ENCODE results near the gene PLCB4.

The PLCB4 gene

GRCh38 chr20:9163995-9164394, 95.1 kb downstream of the PLCB4 start:
- FAIRE-seq (no peak), DNase-seq (ENCODE audit: insufficient read length) (no peak)
- no peak for TF ChIP-seq TAF1 (IDR thresholded peaks at IDR 0.05; ENCODE audit: borderline replicate concordance, low read depth, low read length)

DNA sequence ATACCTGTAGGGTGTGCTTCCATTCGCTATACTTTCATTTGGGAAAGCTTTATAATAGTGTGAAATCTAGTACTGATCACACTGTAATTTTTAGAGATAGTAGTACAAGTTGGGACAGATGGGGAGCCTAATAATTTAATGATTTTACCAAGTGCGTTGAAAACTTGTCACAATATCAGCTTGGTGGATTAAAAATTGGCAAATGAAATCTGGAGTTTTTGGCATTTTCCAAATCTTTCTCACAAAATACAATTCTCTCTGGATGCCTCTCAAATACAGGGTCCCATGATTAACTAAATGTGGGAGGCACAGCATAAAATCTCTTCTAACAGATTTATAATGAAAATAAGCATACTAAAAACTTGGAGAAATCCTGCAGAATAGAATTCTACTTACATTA, 96.4 kb downstream of the PLCB4 start:
- TF ChIP-seq POLR2A (IDR thresholded peaks at IDR 0.05; ENCODE audit: low read depth, low read length) (no peak), POLR2AphosphoS5 (IDR thresholded peaks at IDR 0.05; ENCODE audit: low read depth, low read length) (no peak), TAF1 (IDR thresholded peaks at IDR 0.05; ENCODE audit: borderline replicate concordance, low read depth, low read length) (no peak)
- no peak for FAIRE-seq

DNA sequence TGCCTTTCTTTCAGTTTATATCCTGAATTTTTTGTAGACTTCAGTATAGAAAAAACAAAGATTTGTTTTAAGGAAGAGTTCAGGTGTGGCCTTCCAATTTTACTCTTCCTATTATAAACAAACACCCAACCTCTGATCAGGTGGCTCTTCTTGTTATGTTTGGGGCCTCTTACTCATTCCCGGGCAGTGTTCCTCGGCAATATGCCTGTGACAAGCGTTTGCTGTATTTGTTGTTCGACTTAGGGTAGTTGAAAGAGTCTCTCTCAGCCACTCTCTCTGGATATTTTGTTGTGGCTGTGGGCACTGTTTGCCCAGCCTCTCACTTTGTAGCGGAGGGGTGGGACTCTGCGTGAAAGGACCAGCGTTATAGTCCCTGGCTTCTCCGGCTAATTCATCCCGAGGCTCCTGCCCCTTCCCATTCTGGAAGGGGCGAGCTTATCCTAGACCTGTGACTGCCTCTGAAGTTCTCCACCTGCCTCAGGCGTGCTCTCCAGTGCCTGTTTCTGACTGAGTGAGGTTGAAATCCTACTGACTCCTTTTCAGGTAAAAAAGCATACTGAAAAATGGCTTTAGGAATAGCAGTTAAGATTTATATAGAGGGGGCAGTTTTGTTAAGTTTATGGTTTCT, 97.4 kb downstream of the PLCB4 start:
- no peak for FAIRE-seq
- no peak for TF ChIP-seq POLR2A (IDR thresholded peaks at IDR 0.05; ENCODE audit: low read depth, low read length)
- TF ChIP-seq TAF1 (IDR thresholded peaks at IDR 0.05; ENCODE audit: borderline replicate concordance, low read depth, low read length), result no peak
- no peak for TF ChIP-seq POLR2AphosphoS5 (IDR thresholded peaks at IDR 0.05; ENCODE audit: low read depth, low read length)
- no peak for DNase-seq (ENCODE audit: insufficient read length)

More for the DNA sequence above, 96.4 kb downstream of the PLCB4 start:
- DNase-seq (ENCODE audit: insufficient read length), result no peak

- FAIRE-seq (no peak), DNase-seq (ENCODE audit: insufficient read length) (no peak)
- TF ChIP-seq POLR2A (IDR thresholded peaks at IDR 0.05; ENCODE audit: low read depth, low read length), result no peak
- TF ChIP-seq TAF1 (IDR thresholded peaks at IDR 0.05; ENCODE audit: borderline replicate concordance, low read depth, low read length), result no peak
- TF ChIP-seq POLR2AphosphoS5 (IDR thresholded peaks at IDR 0.05; ENCODE audit: low read depth, low read length), result no peak
These were observed 100.5 kb downstream of the PLCB4 start for GRCh38 chr20:9169409-9169808.

DNA sequence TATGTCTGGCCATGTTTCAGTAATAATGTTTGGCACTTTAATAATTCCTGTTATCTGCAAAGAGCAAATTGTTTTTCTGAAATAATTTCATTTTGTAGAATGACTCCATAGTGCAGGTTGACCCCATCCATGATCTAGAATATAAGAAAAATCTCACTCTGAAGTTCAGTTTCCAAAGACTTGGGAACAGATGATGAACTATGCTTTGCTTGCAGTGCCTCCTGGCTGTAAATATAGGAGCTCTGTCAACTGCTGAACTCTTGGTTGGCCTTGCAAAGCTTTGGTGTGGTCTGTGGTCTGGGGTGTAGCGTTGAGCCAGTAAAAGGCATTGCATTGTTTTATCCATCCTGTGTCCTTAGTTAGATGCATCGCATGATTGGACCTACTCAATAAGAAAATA, 104.0 kb downstream of the PLCB4 start:
- FAIRE-seq, result no peak
- DNase-seq (ENCODE audit: insufficient read length), result no peak
- no peak for TF ChIP-seq TAF1 (IDR thresholded peaks at IDR 0.05; ENCODE audit: borderline replicate concordance, low read depth, low read length)
- TF ChIP-seq POLR2A (IDR thresholded peaks at IDR 0.05; ENCODE audit: low read depth, low read length), result no peak
- no peak for TF ChIP-seq POLR2AphosphoS5 (IDR thresholded peaks at IDR 0.05; ENCODE audit: low read depth, low read length)

GRCh38 chr20:9177278-9177677, 108.4 kb downstream of the PLCB4 start:
- TF ChIP-seq TAF1 (IDR thresholded peaks at IDR 0.05; ENCODE audit: borderline replicate concordance, low read depth, low read length) (no peak), POLR2A (IDR thresholded peaks at IDR 0.05; ENCODE audit: low read depth, low read length) (no peak), POLR2AphosphoS5 (IDR thresholded peaks at IDR 0.05; ENCODE audit: low read depth, low read length) (no peak)
- DNase-seq (ENCODE audit: insufficient read length), result no peak
- no peak for FAIRE-seq

GRCh38 chr20:9179193-9179802, 110.4 kb downstream of the PLCB4 start:
- no peak for TF ChIP-seq POLR2A (IDR thresholded peaks at IDR 0.05; ENCODE audit: low read depth, low read length)
- TF ChIP-seq TAF1 (IDR thresholded peaks at IDR 0.05; ENCODE audit: borderline replicate concordance, low read depth, low read length), result no peak
- no peak for TF ChIP-seq POLR2AphosphoS5 (IDR thresholded peaks at IDR 0.05; ENCODE audit: low read depth, low read length)
- FAIRE-seq, result no peak
- no peak for DNase-seq (ENCODE audit: insufficient read length)

DNA sequence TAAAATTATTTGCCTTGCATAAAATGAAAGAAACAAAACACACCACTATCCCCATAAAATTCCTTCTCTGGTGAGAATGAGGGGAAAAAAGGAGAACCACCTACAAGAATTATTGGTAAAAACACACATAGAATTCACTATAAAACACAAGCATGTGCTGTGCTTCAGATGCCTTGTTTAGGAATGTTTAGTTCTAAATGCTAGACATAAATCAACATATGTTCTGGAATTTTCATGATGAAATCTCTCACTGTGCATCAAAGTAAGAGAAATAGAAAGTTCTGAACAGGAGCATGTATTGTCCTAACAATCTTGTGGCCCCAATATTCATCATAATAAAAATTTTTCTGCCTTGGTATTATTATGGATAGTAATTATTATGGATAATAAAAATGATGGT, 111.0 kb downstream of the PLCB4 start:
- FAIRE-seq (no peak), DNase-seq (ENCODE audit: insufficient read length) (no peak)
- TF ChIP-seq POLR2A (IDR thresholded peaks at IDR 0.05; ENCODE audit: low read depth, low read length), result no peak
- no peak for TF ChIP-seq POLR2AphosphoS5 (IDR thresholded peaks at IDR 0.05; ENCODE audit: low read depth, low read length)
- TF ChIP-seq TAF1 (IDR thresholded peaks at IDR 0.05; ENCODE audit: borderline replicate concordance, low read depth, low read length), result no peak

- no peak for TF ChIP-seq POLR2AphosphoS5 (IDR thresholded peaks at IDR 0.05; ENCODE audit: low read depth, low read length)
- no peak for TF ChIP-seq TAF1 (IDR thresholded peaks at IDR 0.05; ENCODE audit: borderline replicate concordance, low read depth, low read length)
- no peak for TF ChIP-seq POLR2A (IDR thresholded peaks at IDR 0.05; ENCODE audit: low read depth, low read length)
- FAIRE-seq (no peak), DNase-seq (ENCODE audit: insufficient read length) (no peak)
These were observed 111.8 kb downstream of the PLCB4 start for GRCh38 chr20:9180481-9181257.

DNA sequence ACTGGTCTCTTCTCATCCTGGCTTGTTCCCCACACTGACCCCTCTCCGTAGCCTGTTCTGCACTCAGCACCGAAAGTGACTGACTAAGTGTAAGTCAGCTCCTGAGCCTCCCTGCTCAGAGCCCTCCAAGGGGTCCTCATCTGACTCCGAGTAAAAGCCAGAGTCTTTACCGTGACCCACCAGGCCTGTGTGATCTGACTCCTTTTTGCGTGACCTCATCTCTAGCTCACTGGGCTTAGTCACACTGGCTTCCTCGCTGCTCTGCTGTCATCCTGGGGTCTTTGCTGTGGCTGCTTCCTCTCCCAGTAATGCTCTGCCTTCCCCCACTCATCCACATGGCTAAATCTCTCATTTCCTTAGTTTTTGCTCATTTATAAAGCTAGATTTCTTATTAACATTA, 116.6 kb downstream of the PLCB4 start:
- DNase-seq (ENCODE audit: insufficient read length), result no peak
- TF ChIP-seq POLR2AphosphoS5 (IDR thresholded peaks at IDR 0.05; ENCODE audit: low read depth, low read length) (no peak), POLR2A (IDR thresholded peaks at IDR 0.05; ENCODE audit: low read depth, low read length) (no peak), TAF1 (IDR thresholded peaks at IDR 0.05; ENCODE audit: borderline replicate concordance, low read depth, low read length) (no peak)
- no peak for FAIRE-seq

- DNase-seq (ENCODE audit: insufficient read length), result no peak
- FAIRE-seq, result no peak
These were observed 117.5 kb downstream of the PLCB4 start for GRCh38 chr20:9186396-9186795.

GRCh38 chr20:9195031-9195430, 126.1 kb downstream of the PLCB4 start:
- TF ChIP-seq POLR2AphosphoS5 (IDR thresholded peaks at IDR 0.05; ENCODE audit: low read depth, low read length), result no peak
- no peak for TF ChIP-seq TAF1 (IDR thresholded peaks at IDR 0.05; ENCODE audit: borderline replicate concordance, low read depth, low read length)
- TF ChIP-seq POLR2A (IDR thresholded peaks at IDR 0.05; ENCODE audit: low read depth, low read length), result no peak
- no peak for FAIRE-seq
- DNase-seq (ENCODE audit: insufficient read length), result no peak

More at GRCh38 chr20:9186396-9186795, 117.5 kb downstream of the PLCB4 start:
- TF ChIP-seq TAF1 (IDR thresholded peaks at IDR 0.05; ENCODE audit: borderline replicate concordance, low read depth, low read length) (no peak), POLR2AphosphoS5 (IDR thresholded peaks at IDR 0.05; ENCODE audit: low read depth, low read length) (no peak), POLR2A (IDR thresholded peaks at IDR 0.05; ENCODE audit: low read depth, low read length) (no peak)
